Naive thymus-derived CD8-positive, alpha-beta T cell (primary cell): Measurements from ENCODE around the gene SRP54. TPM values are rescaled to one million over a fixed set of nuclear protein-coding genes. Genes with fewer than 3 reads are reported as not detected.
A peak's percentile ranks its signal among the peaks of the same experiment; 100 is the strongest.
"Not testable (repeated sequence)": the region's sequence is repeated elsewhere in the genome, so short reads cannot be mapped to it uniquely, and the experiment has no call there.

Experiments used
- ATAC-seq, 2 donors: fragments of 150-1000 bp; cut with Tn5 transposase in 1 of 2; sonication (Bioruptor Pico), chemical (Tn5 transposase) in 1 of 2; 1 replicate in 1 of 2; 2 replicates in 1 of 2; pipeline ENCODE4 v1.10.0; 2021; ENCODE audit warnings: mild to moderate bottlenecking in 2 of 2, moderate library complexity in 2 of 2
- POLR2A ChIA-PET: fragments of 350-600 bp; sonication (Branson Sonifier 250); formaldehyde crosslinking; loops from one replicate; lab custom pipeline; 2021; ENCODE audit warnings: antibody characterized with exemption; lab: Charles Lee
- DNase-seq, 10 donors: peaks; one replicate each; pipeline versions ENCODE4 v3.0.0 to v3.0.0-alpha.2; 2020 to 2022
- H3K27ac Mint-ChIP-seq, 10 donors: one replicate each; pipeline ENCODE4 v1.8.0; 2020 to 2022; ENCODE audit warnings: mild to moderate bottlenecking in 10 of 10, mixed read lengths in 10 of 10, moderate library complexity in 4 of 10, inconsistent platforms in 1 of 10
- H3K27me3 Mint-ChIP-seq, 5 donors: one replicate each; pipeline ENCODE4 v1.8.0; 2021 to 2022; ENCODE audit warnings: mixed read lengths in 5 of 5
- H3K36me3 Mint-ChIP-seq, 3 donors: one replicate each; pipeline ENCODE4 v1.8.0; 2020 to 2022; ENCODE audit warnings: mixed read lengths in 3 of 3, mild to moderate bottlenecking in 2 of 3, inconsistent platforms in 1 of 3
- H3K4me1 Mint-ChIP-seq, 4 donors: one replicate each; pipeline ENCODE4 v1.8.0; 2021 to 2022; ENCODE audit warnings: mixed read lengths in 4 of 4
- H3K4me3 Mint-ChIP-seq, 10 donors: one replicate each; pipeline ENCODE4 v1.8.0; 2020 to 2022; ENCODE audit warnings: mild to moderate bottlenecking in 10 of 10, mixed read lengths in 10 of 10, moderate library complexity in 6 of 10, inconsistent platforms in 1 of 10
- H3K9me3 Mint-ChIP-seq, 9 donors: one replicate each; pipeline ENCODE4 v1.8.0; 2020 to 2022; ENCODE audit warnings: mixed read lengths in 9 of 9, mild to moderate bottlenecking in 3 of 9, inconsistent platforms in 1 of 9, moderate library complexity in 1 of 9
- polyA plus RNA-seq, 3 donors: library from polyadenylated mRNA; unstranded; fragments of 300-500 nt; fragmentation: Illumina TruSeq; gene quantifications; one replicate each; pipeline ENCODE4 v1.2.3, GENCODE V29; 2021
- total RNA-seq, 8 experiments: library from RNA in 2 of 8; stranded (reverse) in 2 of 8; gene quantifications; one replicate each; pipeline ENCODE4 v1.2.3 and lab custom pipeline; 2021 to 2026

The SRP54 gene
- total and polyA plus RNA-seq, 5 experiments from 2014 or later, result 18.3 to 60.7 (median 32.2) TPM

- Mint-ChIP-seq H3K9me3 (peaks cover 0 to 30% (median 12%) of the 10 kb centered on the region in 9 donors), H3K4me3 (peak overlapping the region in 1 of 10 donors; percentile 3), H3K27me3 (no peaks in the 10 kb centered on the region), H3K36me3 (peaks cover 21 to 47% (median 36%) of the 10 kb centered on the region in 3 donors), H3K4me1 (no peaks in the 10 kb centered on the region), H3K27ac (no peak overlapping the region)
- no peak for DNase-seq
- POLR2A ChIA-PET, result no interaction called here
- no peak for ATAC-seq
These were observed 51.6 kb downstream of the SRP54 start for GRCh38 chr14:35034440-35034833.

GRCh38 chr14:35034944-35035554, 52.3 kb downstream of the SRP54 start:
- peaks cover 0 to 30% (median 12%) of the 10 kb centered on the region in 9 donors for H3K9me3 Mint-ChIP-seq
- peaks cover 21 to 41% (median 33%) of the 10 kb centered on the region in 3 donors for H3K36me3 Mint-ChIP-seq
- H3K4me3 Mint-ChIP-seq, H3K4me1 Mint-ChIP-seq, DNase-seq, H3K27me3 Mint-ChIP-seq, ATAC-seq, POLR2A ChIA-PET: not testable (repeated sequence)
- peak overlapping the region in 2 of 10 donors; percentile 21 to 70 for H3K27ac Mint-ChIP-seq

GRCh38 chr14:35038312-35038711, 55.5 kb downstream of the SRP54 start:
- POLR2A ChIA-PET, DNase-seq, H3K27me3 Mint-ChIP-seq, H3K4me3 Mint-ChIP-seq, H3K27ac Mint-ChIP-seq, H3K4me1 Mint-ChIP-seq, ATAC-seq: not testable (repeated sequence)
- peaks cover 0 to 27% (median 11%) of the 10 kb centered on the region in 9 donors for H3K9me3 Mint-ChIP-seq
- peaks cover 18 to 21% (median 19%) of the 10 kb centered on the region in 3 donors for H3K36me3 Mint-ChIP-seq

GRCh38 chr14:35042632-35043031, 59.8 kb downstream of the SRP54 start:
- no peak for DNase-seq
- Mint-ChIP-seq H3K27me3 (no peaks in the 10 kb centered on the region), H3K36me3 (no peaks in the 10 kb centered on the region), H3K9me3 (no peaks in the 10 kb centered on the region), H3K27ac (peak overlapping the region in 8 of 10 donors; percentile 8 to 91 (median 74)), H3K4me3 (no peak overlapping the region), H3K4me1 (peaks cover under 1 to 23% (median 18%) of the 10 kb centered on the region in 4 donors)
- ATAC-seq, result no peak
- POLR2A ChIA-PET, result no interaction called here

GRCh38 chr14:35043046-35043445, 60.3 kb downstream of the SRP54 start:
- Mint-ChIP-seq H3K9me3 (no peaks in the 10 kb centered on the region), H3K4me1 (peaks cover 3 to 27% (median 22%) of the 10 kb centered on the region in 4 donors), H3K36me3 (no peaks in the 10 kb centered on the region), H3K27me3 (no peaks in the 10 kb centered on the region), H3K4me3 (no peak overlapping the region), H3K27ac (peak overlapping the region in 9 of 10 donors; percentile 8 to 91 (median 78))
- ATAC-seq (no peak), DNase-seq (no peak)
- POLR2A ChIA-PET, result no interaction called here

- POLR2A ChIA-PET, result interaction anchor here (0.6 to 3.9 kb wide), 13 partner anchors 12 to 476 kb away, joined by 3 to 56 read pairs (median 4); partner anchors contain the start of genes BAZ1A, NFKBIA, PPP2R3C and PRORP
- peaks cover 5 to 33% (median 30%) of the 10 kb centered on the region in 4 donors for H3K4me1 Mint-ChIP-seq
- no peaks in the 10 kb centered on the region for H3K9me3 Mint-ChIP-seq
- peak overlapping the region; percentile 96 to 100 (median 99) for H3K27ac Mint-ChIP-seq
- no peaks in the 10 kb centered on the region for H3K27me3 Mint-ChIP-seq
- peak overlapping the region; percentile 83 to 98 (median 92) for H3K4me3 Mint-ChIP-seq
- peaks cover 0 to 6% (median 0%) of the 10 kb centered on the region in 3 donors for H3K36me3 Mint-ChIP-seq
- no peak for DNase-seq
- peak in 1 of 2 donors; percentile 39 for ATAC-seq
These were observed 62.4 kb downstream of the SRP54 start for GRCh38 chr14:35044939-35045797.

GRCh38 chr14:35045798-35046047, 62.9 kb downstream of the SRP54 start:
- peaks cover 5 to 33% (median 30%) of the 10 kb centered on the region in 4 donors for H3K4me1 Mint-ChIP-seq
- H3K36me3 Mint-ChIP-seq, result peaks cover 0 to 11% (median 0%) of the 10 kb centered on the region in 3 donors
- H3K4me3 Mint-ChIP-seq, result peak overlapping the region; percentile 83 to 98 (median 92)
- POLR2A ChIA-PET, result interaction anchor here (0.6 to 3.9 kb wide), 13 partner anchors 11 to 476 kb away, joined by 3 to 56 read pairs (median 4); partner anchors contain the start of genes BAZ1A, NFKBIA, PPP2R3C and PRORP
- H3K27ac Mint-ChIP-seq, result peak overlapping the region; percentile 96 to 100 (median 99)
- H3K27me3 Mint-ChIP-seq, result no peaks in the 10 kb centered on the region
- ATAC-seq (no peak), DNase-seq (no peak)
- no peaks in the 10 kb centered on the region for H3K9me3 Mint-ChIP-seq

GRCh38 chr14:35046048-35046750, 63.4 kb downstream of the SRP54 start, which contains the start of gene FAM177A1:
Gene FAM177A1, plus strand, starts transcription at chr14:35046272. Its CDS starts 192 bp downstream, at chr14:35046464.
- POLR2A ChIA-PET, result interaction anchor here (0.6 to 3.9 kb wide), 18 partner anchors 11 to 477 kb away, joined by 3 to 56 read pairs (median 4); partner anchors contain the start of genes BAZ1A, NFKBIA, PPP2R3C and PRORP
- no peaks in the 10 kb centered on the region for H3K27me3 Mint-ChIP-seq
- H3K4me3 Mint-ChIP-seq, result peak within 1 kb of the TSS; percentile 83 to 98 (median 96)

GRCh38 chr14:35046751-35047536, 64.2 kb downstream of the SRP54 start:
- ATAC-seq, result peak in 1 of 2 donors; percentile 8
- peak in 2 of 10 donors; percentile 45 to 69 for DNase-seq

More at GRCh38 chr14:35046048-35046750, 63.4 kb downstream of the SRP54 start, which contains the start of gene FAM177A1:
- H3K36me3 Mint-ChIP-seq, result peaks cover 0 to 14% (median 0%) of the 10 kb centered on the region in 3 donors
- H3K9me3 Mint-ChIP-seq, result no peaks in the 10 kb centered on the region
- peak; percentile 81 to 89 for ATAC-seq
- peaks cover 5 to 33% (median 30%) of the 10 kb centered on the region in 4 donors for H3K4me1 Mint-ChIP-seq
- peak; percentile 93 to 100 (median 99) for DNase-seq
- peak within 1 kb of the TSS; percentile 98 to 100 (median 99) for H3K27ac Mint-ChIP-seq

GRCh38 chr14:35047976-35048513, 65.3 kb downstream of the SRP54 start:
- Mint-ChIP-seq H3K4me3 (peak overlapping the region; percentile 60 to 98 (median 96)), H3K27ac (peak overlapping the region; percentile 20 to 100 (median 98)), H3K36me3 (peaks cover 0 to 29% (median 0%) of the 10 kb centered on the region in 3 donors), H3K27me3 (no peaks in the 10 kb centered on the region), H3K9me3 (no peaks in the 10 kb centered on the region), H3K4me1 (peaks cover 5 to 33% (median 31%) of the 10 kb centered on the region in 4 donors)
- POLR2A ChIA-PET, result interaction anchor here (0.6 to 3.9 kb wide), 5 partner anchors 35 to 356 kb away, joined by 3 to 56 read pairs (median 20); partner anchors contain the start of genes NFKBIA, PPP2R3C, PRORP and SRP54
- ATAC-seq, result no peak
- DNase-seq, result no peak

More at GRCh38 chr14:35046751-35047536, 64.2 kb downstream of the SRP54 start:
- Mint-ChIP-seq H3K36me3 (peaks cover 0 to 20% (median 0%) of the 10 kb centered on the region in 3 donors), H3K4me1 (peaks cover 5 to 33% (median 31%) of the 10 kb centered on the region in 4 donors), H3K27ac (peak overlapping the region; percentile 77 to 100 (median 98)), H3K4me3 (peak overlapping the region; percentile 83 to 98 (median 96)), H3K9me3 (no peaks in the 10 kb centered on the region), H3K27me3 (no peaks in the 10 kb centered on the region)
- POLR2A ChIA-PET, result interaction anchor here (0.8 to 3.9 kb wide), 12 partner anchors 15 to 417 kb away, joined by 3 to 56 read pairs (median 6); partner anchors contain the start of genes BAZ1A, NFKBIA, PPP2R3C and PRORP

- Mint-ChIP-seq H3K27me3 (no peaks in the 10 kb centered on the region), H3K9me3 (no peaks in the 10 kb centered on the region), H3K27ac (no peak overlapping the region), H3K36me3 (peaks cover 0 to 41% (median 0%) of the 10 kb centered on the region in 3 donors), H3K4me1 (peaks cover 5 to 24% (median 22%) of the 10 kb centered on the region in 4 donors), H3K4me3 (no peak overlapping the region)
- DNase-seq, result no peak
- POLR2A ChIA-PET, result no interaction called here
- ATAC-seq, result no peak
These were observed 67.9 kb downstream of the SRP54 start for GRCh38 chr14:35050652-35051051.
